ENCODE measurements around the gene UBE2D2.

GRCh38 chr5:139663207-139664085 lies 102.3 kb downstream of the UBE2D2 start:
- TF ChIP-seq CTCF (IDR thresholded peaks at IDR 0.05) (no peak), POLR2A (IDR thresholded peaks at IDR 0.05) (no peak)
